H1 (cell line): Measurements from ENCODE around the gene MYRIP. TPM values are rescaled to one million over a fixed set of nuclear protein-coding genes. Genes with fewer than 3 reads are reported as not detected.

Experiments
- BACH1 ChIP-seq: IDR thresholded peaks from 2 replicates; pipeline ENCODE4 v1.6.1; 2012; ENCODE audit warnings: low read length, improper control_type of control experiment
- CBX8 ChIP-seq: fragments of 300-800, 300-1000 bp; sonication (generic); IDR thresholded peaks from 2 replicates; pipeline ENCODE4 v1.7.1; 2016; ENCODE audit warnings: low read depth, low read length, borderline replicate concordance
- FOSL1 ChIP-seq: IDR thresholded peaks from 2 replicates; pipeline ENCODE4 v1.6.1; 2011; ENCODE audit warnings: mild to moderate bottlenecking, low read depth, low read length, moderate library complexity; ENCODE audit not compliant: insufficient read depth
- polyA plus RNA-seq, 7 experiments: library from polyadenylated mRNA; depleted of rRNA in 3 of 7; stranded (reverse) in 5 of 7; unstranded in 2 of 7; fragments of >200 nt in 5 of 7; fragments of 200-250 nt in 2 of 7; gene quantifications; 1 replicate in 5 of 7; 2 replicates in 1 of 7; 4 replicates in 1 of 7; pipeline versions ENCODE4 v1.2.1 to v1.2.3, GENCODE V29; 2011 to 2013; ENCODE audit warnings: missing spikeins in 2 of 7, mixed read lengths in 2 of 7
- total RNA-seq: library from RNA; stranded (reverse); fragmentation: NEBNext Ultra II Directional; extraction: Animal tissue kit (Norgen Biotek cat#: 25700); gene quantifications from 2 replicates; pipeline ENCODE4 v1.2.1, GENCODE V29; 2021

Gene MYRIP
- total and polyA plus RNA-seq, 2 of the 8 experiments (the other 6 are each of a cell fraction or from before 2014, with no cell fraction given) = 0.54 to 4.3 TPM

DNA sequence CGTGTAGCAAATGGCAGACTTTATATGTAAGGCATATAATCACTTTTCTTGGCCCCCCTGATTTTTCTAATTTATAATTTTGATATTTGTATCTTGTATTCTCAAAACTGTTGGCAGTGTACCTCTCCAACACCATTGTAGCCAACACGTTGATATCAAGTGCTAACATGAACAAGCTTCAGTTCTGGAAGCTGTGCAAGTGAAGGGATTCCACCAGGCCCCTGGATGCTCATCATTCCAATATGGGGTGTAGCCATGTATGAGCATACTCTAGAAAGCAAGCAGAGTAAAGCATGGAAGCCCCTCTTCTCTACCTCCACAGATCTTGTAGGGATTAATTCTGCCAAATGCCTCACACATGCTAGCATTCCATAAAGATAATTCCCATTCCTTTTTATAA lies 211.3 kb downstream of the MYRIP start (continued):
- TF ChIP-seq CBX8 (no peak), BACH1 (no peak), FOSL1 (no peak)
